ENCODE measurements around the gene CTSZ.

Gene CTSZ

DNA sequence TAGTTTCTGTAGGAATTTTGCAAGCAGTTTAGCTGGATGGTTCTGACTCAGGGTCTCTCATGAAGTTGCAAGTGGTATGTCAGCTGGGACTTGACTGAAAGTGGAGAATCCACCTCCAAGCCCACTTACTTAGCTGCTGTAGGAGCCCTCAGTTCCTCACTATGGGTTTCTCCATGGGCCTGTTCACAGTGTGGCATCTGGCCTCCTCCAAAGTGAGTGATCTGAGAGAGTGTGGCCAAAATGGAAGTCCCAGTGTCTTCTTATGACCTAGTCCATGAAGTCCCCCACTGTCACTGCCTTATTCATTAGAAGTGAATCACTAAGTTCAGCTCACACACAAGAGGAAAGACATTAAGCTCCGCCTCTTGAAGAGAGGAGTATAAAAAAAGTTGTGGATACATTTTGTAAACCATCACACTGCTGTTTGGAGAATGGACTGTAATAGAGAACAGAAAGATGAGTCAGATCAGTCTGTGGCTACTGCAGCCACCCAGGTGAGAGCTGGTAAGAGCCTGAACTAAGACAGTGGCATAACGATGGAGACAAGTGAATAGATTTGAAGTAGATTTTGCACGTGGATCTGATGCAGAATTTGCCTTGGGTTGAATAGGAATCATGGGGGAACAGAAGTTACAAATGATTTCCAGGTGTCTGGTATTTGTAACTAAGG is 30.9 kb downstream of the CTSZ start:
- TF ChIP-seq, protein P1, sequence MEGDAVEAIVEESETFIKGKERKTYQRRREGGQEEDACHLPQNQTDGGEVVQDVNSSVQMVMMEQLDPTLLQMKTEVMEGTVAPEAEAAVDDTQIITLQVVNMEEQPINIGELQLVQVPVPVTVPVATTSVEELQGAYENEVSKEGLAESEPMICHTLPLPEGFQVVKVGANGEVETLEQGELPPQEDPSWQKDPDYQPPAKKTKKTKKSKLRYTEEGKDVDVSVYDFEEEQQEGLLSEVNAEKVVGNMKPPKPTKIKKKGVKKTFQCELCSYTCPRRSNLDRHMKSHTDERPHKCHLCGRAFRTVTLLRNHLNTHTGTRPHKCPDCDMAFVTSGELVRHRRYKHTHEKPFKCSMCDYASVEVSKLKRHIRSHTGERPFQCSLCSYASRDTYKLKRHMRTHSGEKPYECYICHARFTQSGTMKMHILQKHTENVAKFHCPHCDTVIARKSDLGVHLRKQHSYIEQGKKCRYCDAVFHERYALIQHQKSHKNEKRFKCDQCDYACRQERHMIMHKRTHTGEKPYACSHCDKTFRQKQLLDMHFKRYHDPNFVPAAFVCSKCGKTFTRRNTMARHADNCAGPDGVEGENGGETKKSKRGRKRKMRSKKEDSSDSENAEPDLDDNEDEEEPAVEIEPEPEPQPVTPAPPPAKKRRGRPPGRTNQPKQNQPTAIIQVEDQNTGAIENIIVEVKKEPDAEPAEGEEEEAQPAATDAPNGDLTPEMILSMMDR (IDR thresholded peaks at IDR 0.05; ENCODE audit: low read depth, low read length, missing control alignments) = no peak
- H3K4me3 ChIP-seq (ENCODE audit: low read depth, low read length) = no peak overlapping the region
- H3K27me3 ChIP-seq (replicated peaks) = no peaks in the 10 kb centered on the region
- H3K36me3 ChIP-seq (replicated peaks) = no peaks in the 10 kb centered on the region
- in situ Hi-C loops (cut with HindIII; ENCODE audit: low pct_ligation_motif_present, low sequenced_read_pairs) = no loop called here
- no peak overlapping the region for H3K27ac ChIP-seq
- DNase-seq = no peak

DNA sequence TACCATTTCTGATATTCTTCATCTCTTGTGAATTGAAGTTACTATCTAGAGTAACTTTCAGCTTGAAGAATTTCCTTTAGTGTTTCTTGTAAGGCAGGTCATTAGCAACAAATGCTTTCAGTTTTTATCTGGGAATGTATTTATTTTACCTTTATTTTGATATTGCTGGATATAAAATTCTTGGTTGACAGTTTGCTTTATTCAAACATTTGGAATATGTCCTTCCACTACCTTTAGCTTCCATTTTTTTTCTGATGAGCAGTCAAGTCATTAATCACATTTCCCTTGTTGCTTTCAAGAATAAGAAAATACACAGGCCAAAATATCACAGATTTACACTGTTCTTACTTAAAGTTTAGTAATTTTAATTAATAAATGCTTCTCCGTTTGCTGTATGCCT is 31.7 kb downstream of the CTSZ start:
- DNase-seq = no peak
- TF ChIP-seq, protein P1 (IDR thresholded peaks at IDR 0.05; ENCODE audit: low read depth, low read length, missing control alignments) = no peak
- in situ Hi-C loops (cut with HindIII; ENCODE audit: low pct_ligation_motif_present, low sequenced_read_pairs) = no loop called here

GRCh38 chr20:58973866-58974265 is 33.2 kb downstream of the CTSZ start:
- no peaks in the 10 kb centered on the region for H3K27me3 ChIP-seq (replicated peaks)
- in situ Hi-C loops (cut with HindIII; ENCODE audit: low pct_ligation_motif_present, low sequenced_read_pairs) = no loop called here
- no peak for DNase-seq
- H3K4me3 ChIP-seq (ENCODE audit: low read depth, low read length) = no peak overlapping the region
- H3K36me3 ChIP-seq (replicated peaks) = no peaks in the 10 kb centered on the region
- TF ChIP-seq, protein P1 (IDR thresholded peaks at IDR 0.05; ENCODE audit: low read depth, low read length, missing control alignments) = no peak
- H3K27ac ChIP-seq = no peak overlapping the region

More for the DNA sequence above, 31.7 kb downstream of the CTSZ start:
- H3K27me3 ChIP-seq (replicated peaks) = no peaks in the 10 kb centered on the region
- H3K27ac ChIP-seq = no peak overlapping the region
- no peaks in the 10 kb centered on the region for H3K36me3 ChIP-seq (replicated peaks)
- H3K4me3 ChIP-seq (ENCODE audit: low read depth, low read length) = no peak overlapping the region

DNA sequence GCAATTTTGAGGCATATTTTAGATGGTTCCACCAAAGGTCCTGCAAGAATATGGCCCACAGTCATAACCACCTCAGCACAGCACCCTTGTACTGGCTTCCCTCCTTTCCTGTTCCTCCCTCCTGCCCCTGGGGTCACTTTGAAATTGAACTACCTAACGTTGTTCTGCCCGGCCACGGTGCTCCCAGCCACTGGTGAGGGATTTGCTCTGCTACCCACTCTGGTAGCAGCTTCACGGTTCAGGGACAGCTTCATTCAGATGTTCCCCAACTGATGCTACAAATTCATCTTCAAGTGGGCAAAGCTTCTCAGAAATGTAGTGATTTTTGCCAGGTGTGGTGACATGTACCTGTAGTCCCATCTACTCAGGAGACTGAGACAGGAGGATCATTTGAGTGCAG is 33.9 kb downstream of the CTSZ start:
- Histone ChIP-seq H3K4me3 (ENCODE audit: low read depth, low read length) (no peak overlapping the region), H3K27ac (no peak overlapping the region), H3K36me3 (replicated peaks) (no peaks in the 10 kb centered on the region), H3K27me3 (replicated peaks) (no peaks in the 10 kb centered on the region)
- in situ Hi-C loops (cut with HindIII; ENCODE audit: low pct_ligation_motif_present, low sequenced_read_pairs) = no loop called here
- TF ChIP-seq, protein P1 (IDR thresholded peaks at IDR 0.05; ENCODE audit: low read depth, low read length, missing control alignments) = no peak
- DNase-seq = no peak

DNA sequence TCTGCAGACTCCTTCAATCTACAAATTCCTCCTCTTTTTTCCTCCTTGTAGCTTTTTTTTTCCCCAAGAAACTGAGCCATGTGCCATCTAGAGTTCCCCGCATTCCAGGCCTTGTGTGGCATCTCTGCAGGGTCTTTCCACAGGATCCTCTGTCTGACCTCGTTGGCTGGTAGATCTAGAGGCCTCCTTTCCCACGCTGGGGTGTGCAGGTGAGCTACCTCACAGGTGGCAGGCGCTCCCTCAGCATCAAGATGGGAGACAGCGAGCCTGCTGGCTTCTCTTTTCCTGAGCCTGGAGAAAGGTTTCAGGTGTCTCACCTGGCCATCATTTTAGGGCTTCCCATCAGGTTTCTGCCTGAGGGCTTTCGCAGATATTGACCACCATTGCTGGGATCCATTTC is 35.6 kb downstream of the CTSZ start:
- TF ChIP-seq, protein P1 (IDR thresholded peaks at IDR 0.05; ENCODE audit: low read depth, low read length, missing control alignments) = no peak
- H3K27me3 ChIP-seq (replicated peaks) = no peaks in the 10 kb centered on the region
- in situ Hi-C loops (cut with HindIII; ENCODE audit: low pct_ligation_motif_present, low sequenced_read_pairs) = no loop called here

DNA sequence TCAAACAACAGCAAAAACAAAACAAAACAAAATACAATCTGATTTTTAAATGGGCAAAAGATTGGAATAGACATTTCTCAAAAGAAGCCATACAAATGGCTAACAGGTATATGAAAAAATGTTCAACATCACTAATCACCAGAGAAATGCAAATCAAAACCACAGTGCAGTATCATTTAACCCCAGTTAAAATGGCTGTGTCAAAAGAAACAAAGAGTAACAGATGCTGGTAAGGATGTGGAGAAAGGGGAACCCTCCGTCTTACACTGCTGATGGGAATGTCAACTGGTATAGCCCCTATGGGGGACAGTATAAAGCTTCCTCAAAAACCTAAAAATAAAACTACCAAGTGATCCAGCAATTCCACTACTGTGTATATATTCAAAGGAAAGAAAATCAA is 36.9 kb downstream of the CTSZ start:
- in situ Hi-C loops (cut with HindIII; ENCODE audit: low pct_ligation_motif_present, low sequenced_read_pairs) = no loop called here
- no peak for DNase-seq
- Histone ChIP-seq H3K27ac (no peak overlapping the region), H3K36me3 (replicated peaks) (no peaks in the 10 kb centered on the region), H3K27me3 (replicated peaks) (no peaks in the 10 kb centered on the region), H3K4me3 (ENCODE audit: low read depth, low read length) (no peak overlapping the region)
- TF ChIP-seq, protein P1 (IDR thresholded peaks at IDR 0.05; ENCODE audit: low read depth, low read length, missing control alignments) = no peak

More for the DNA sequence above, 35.6 kb downstream of the CTSZ start:
- no peak for DNase-seq
- Histone ChIP-seq H3K27ac (no peak overlapping the region), H3K4me3 (ENCODE audit: low read depth, low read length) (no peak overlapping the region), H3K36me3 (replicated peaks) (no peaks in the 10 kb centered on the region)

Measured in brain microvascular endothelial cell (primary cell).